ENCODE measurements around the gene PLXNA1. TPM values are rescaled to one million over a fixed set of nuclear protein-coding genes. Genes with fewer than 3 reads are reported as not detected.

Gene PLXNA1
- total and polyA plus RNA-seq, 2 of the 8 experiments (the other 6 are each of a cell fraction or from before 2014, with no cell fraction given): 47.5 to 54.9 TPM

DNA sequence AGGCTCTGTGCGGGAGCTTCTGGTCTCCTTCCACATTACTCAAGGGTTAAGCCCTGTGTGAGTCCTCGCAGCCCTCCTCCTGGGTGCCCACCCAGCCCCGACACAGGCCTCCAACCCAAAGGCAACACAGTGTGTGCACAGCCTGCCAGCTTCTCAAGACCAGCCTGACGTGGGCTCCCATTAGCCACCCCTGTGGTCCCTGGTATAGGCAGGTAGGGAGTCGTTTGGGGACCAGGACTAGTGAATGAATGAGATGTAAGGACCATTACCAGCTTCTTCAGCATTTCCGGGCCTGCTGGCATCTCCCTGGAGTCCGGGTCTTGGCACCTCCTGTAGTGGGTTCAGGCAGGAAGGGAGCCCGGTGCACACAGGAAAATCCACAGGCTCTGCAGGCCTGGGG, 20.2 kb upstream of the PLXNA1 start:
- H2BK20ac ChIP-seq (ENCODE audit: low read length): no peak overlapping the region
- DNase-seq (ENCODE audit: low read depth in 1 of 2, low spot score in 2 of 2): no peak
- H4K5ac ChIP-seq (ENCODE audit: insufficient read length, low read depth, low read length): no peak overlapping the region
- H3K18ac ChIP-seq (ENCODE audit: extremely low read depth, low read length): no peak overlapping the region
- H2AFZ ChIP-seq (ENCODE audit: low read length): no peak overlapping the region
- H3K4me1 ChIP-seq (replicated peaks in 1 of 4; ENCODE audit: control insufficient read depth in 3 of 4, insufficient read depth in 4 of 4, low read length in 3 of 4): peaks cover 0 to 10% (median 7%) of the 10 kb centered on the region in 4 experiments; a peak in 3 of 7 replicates
- H4K8ac ChIP-seq (ENCODE audit: extremely low read depth, insufficient read depth, low read length): no peak overlapping the region
- no peak overlapping the region for H3K23ac ChIP-seq (ENCODE audit: insufficient read length)
- H4K91ac ChIP-seq (replicated peaks; ENCODE audit: insufficient read length, low read length): no peak overlapping the region
- H3K14ac ChIP-seq (ENCODE audit: insufficient read length): no peak overlapping the region
- no peak overlapping the region for H2BK12ac ChIP-seq (ENCODE audit: low read depth, low read length)
- CTCF ChIA-PET (ENCODE audit: partially characterized antibody): interaction anchor here (0.9 to 2.5 kb wide), 6 partner anchors 11 to 211 kb away, joined by 3 to 11 read pairs (median 6); no protein-coding TSS in a partner anchor
- H3K4me2 ChIP-seq (ENCODE audit: insufficient read depth in 1 of 2, low read depth in 2 of 2, low read length in 2 of 2): no peak overlapping the region
- no peaks in the 10 kb centered on the region; a peak in 1 of 8 replicates for H3K36me3 ChIP-seq (ENCODE audit: control insufficient read depth in 2 of 4, insufficient read depth in 4 of 4, low read length in 3 of 4)
- WGBS, 2 experiments (ENCODE audit: extremely low coverage in 1 of 2, insufficient coverage in 1 of 2, insufficient read length in 1 of 2, insufficient replicate concordance in 2 of 2, low coverage in 1 of 2, low lambda C conversion rate in 2 of 2, missing lambda C conversion rate in 1 of 2): 88% methylated on average over 8 of the region's 8 CpGs; no CpG with 5 or more reads in 1 of the 2 experiments
- no peak for TF ChIP-seq TAF7 (optimal IDR thresholded peaks at IDR 0.05; ENCODE audit: borderline replicate concordance, low read depth, low read length)
- no peak overlapping the region for H3K56ac ChIP-seq (replicated peaks; ENCODE audit: insufficient read length, low read depth, low read length)
- no peak for FAIRE-seq
- H3K79me2 ChIP-seq (ENCODE audit: control insufficient read depth in 1 of 2, insufficient read depth in 2 of 2, low read length in 2 of 2): no peaks in the 10 kb centered on the region
- peaks cover 2 to 3% of the 10 kb centered on the region in 2 experiments for H4K20me1 ChIP-seq (replicated peaks in 1 of 2; ENCODE audit: control insufficient read depth in 1 of 2, insufficient read depth in 2 of 2, low read length in 2 of 2)
- H2BK5ac ChIP-seq (ENCODE audit: low read depth, low read length): no peak overlapping the region
- H3K4ac ChIP-seq (replicated peaks; ENCODE audit: insufficient read length, low read depth, low read length): no peak overlapping the region
- no peaks in the 10 kb centered on the region for H3K9me3 ChIP-seq (ENCODE audit: insufficient read depth in 2 of 2, low read depth in 1 of 2, low read length in 1 of 2)
- no peaks in the 10 kb centered on the region; a peak in 1 of 7 replicates for H3K27me3 ChIP-seq (replicated peaks in 1 of 4; ENCODE audit: control insufficient read depth in 3 of 4, extremely low read depth in 1 of 4, insufficient read depth in 3 of 4, low read length in 3 of 4)
- no peaks in the 10 kb centered on the region for H3K79me1 ChIP-seq (ENCODE audit: low read depth, low read length)
- no peak overlapping the region for H2AK5ac ChIP-seq (ENCODE audit: low read depth, low read length)
- no peak overlapping the region for H2BK15ac ChIP-seq (ENCODE audit: low read length)
- POLR2A ChIA-PET (ENCODE audit: partially characterized antibody): no interaction called here
- no peak overlapping the region for H2BK120ac ChIP-seq (replicated peaks; ENCODE audit: low read depth, low read length)
- no peak overlapping the region for H3K27ac ChIP-seq (ENCODE audit: low read depth, low read length)
- no peak overlapping the region for H3K4me3 ChIP-seq (ENCODE audit: extremely low read depth in 1 of 4, insufficient read depth in 2 of 4, low read depth in 3 of 4, low read length in 4 of 4)
- no peaks in the 10 kb centered on the region for H3K23me2 ChIP-seq (ENCODE audit: low read depth, low read length)
- no peak overlapping the region for H3K9ac ChIP-seq (replicated peaks in 1 of 4; ENCODE audit: extremely low read depth in 1 of 4, low read depth in 3 of 4, low read length in 3 of 4)

All from H1 (cell line).